Endothelial cell of umbilical vein (primary cell): ENCODE results near the gene SH3PXD2A. TPM values are rescaled to one million over a fixed set of nuclear protein-coding genes. Genes with fewer than 3 reads are reported as not detected.

Experiments
- BruUV-seq: library from RNA; stranded (reverse); fragments of 400-500 nt; replicated peaks from 2 replicates; lab custom pipeline; 2021; lab: Mats Ljungman, UMichigan
- CTCF ChIA-PET: fragments of 300-600, 350-600 bp; sonication (Branson Sonifier 250); formaldehyde crosslinking; loops from one replicate; lab custom pipeline; 2021; ENCODE audit warnings: antibody characterized with exemption, inconsistent platforms; lab: Charles Lee
- POLR2A ChIA-PET: fragments of 300-600, 350-600 bp; sonication (Branson Sonifier 250); formaldehyde crosslinking; loops from one replicate; lab custom pipeline; 2021; ENCODE audit warnings: antibody characterized with exemption, inconsistent platforms; lab: Charles Lee
- DNase-seq: peaks from one replicate; pipeline ENCODE4 v3.0.0-alpha.2; 2011; ENCODE audit warnings: low read depth, low spot score
- FAIRE-seq: peaks from 2 replicates; lab custom pipeline; 2011; peaks lifted over from hg19 to GRCh38; lab: Jason Lieb, UNC
- H2AFZ ChIP-seq: 2 replicates; pipeline ENCODE4 v1.6.0; 2012; ENCODE audit warnings: low read depth, low read length, control low read depth, inconsistent platforms
- H3K27ac ChIP-seq: 2 replicates; pipeline ENCODE4 v1.5.1; 2011; ENCODE audit warnings: low read depth, mild to moderate bottlenecking, control low read depth, low read length, moderate library complexity; ENCODE audit not compliant: insufficient read depth
- H3K27me3 ChIP-seq, 2 experiments: 2 replicates each; pipeline versions ENCODE4 v1.6.0 to v1.6.1; 2011; ENCODE audit warnings: low read length in 2 of 2, mixed read lengths in 1 of 2; ENCODE audit not compliant: control insufficient read depth in 2 of 2, insufficient read depth in 2 of 2
- H3K36me3 ChIP-seq, 2 experiments: 2 replicates in 1 of 2; 3 replicates in 1 of 2; pipeline ENCODE4 v1.5.1; 2011; ENCODE audit warnings: low read length in 2 of 2, mild to moderate bottlenecking in 1 of 2, moderate library complexity in 1 of 2; ENCODE audit not compliant: control insufficient read depth in 2 of 2, insufficient read depth in 2 of 2; ENCODE audit errors: extremely low read depth in 1 of 2
- H3K4me1 ChIP-seq: 3 replicates; pipeline ENCODE4 v1.5.1; 2011; ENCODE audit warnings: mild to moderate bottlenecking, low read length; ENCODE audit not compliant: control insufficient read depth, insufficient read depth; ENCODE audit errors: extremely low read depth
- H3K4me2 ChIP-seq: 2 replicates; pipeline ENCODE4 v1.6.1; 2011; ENCODE audit warnings: low read length, control low read depth, mixed read lengths; ENCODE audit not compliant: insufficient read depth
- H3K4me3 ChIP-seq, 3 experiments: fragments of 200-600 bp in 1 of 3; sonication (generic), shearing (Covaris generic) in 1 of 3; replicated peaks in 1 of 3; 2 replicates each; pipeline ENCODE4 v1.5.1; 2011 to 2016; ENCODE audit warnings: control low read depth in 3 of 3, low read length in 3 of 3, mild to moderate bottlenecking in 2 of 3, inconsistent platforms in 1 of 3, low read depth in 1 of 3, moderate library complexity in 1 of 3; ENCODE audit not compliant: insufficient read depth in 1 of 3
- H3K79me2 ChIP-seq: 2 replicates; pipeline ENCODE4 v1.6.0; 2012; ENCODE audit warnings: low read length, inconsistent platforms; ENCODE audit not compliant: control insufficient read depth, insufficient read depth
- H3K9ac ChIP-seq: replicated peaks from 2 replicates; pipeline ENCODE3; 2011; ENCODE audit warnings: low read length, control low read depth; ENCODE audit not compliant: insufficient read depth; ENCODE audit errors: extremely low read depth
- H3K9me1 ChIP-seq: replicated peaks from 3 replicates; pipeline ENCODE4 v1.6.0; 2011; ENCODE audit warnings: mild to moderate bottlenecking, low read length; ENCODE audit not compliant: control insufficient read depth, insufficient read depth; ENCODE audit errors: extremely low read depth
- H3K9me3 ChIP-seq: replicated peaks from 2 replicates; pipeline ENCODE4 v1.5.1; 2012; ENCODE audit warnings: low read length, inconsistent platforms; ENCODE audit not compliant: control insufficient read depth, insufficient read depth
- H4K20me1 ChIP-seq: replicated peaks from 2 replicates; pipeline ENCODE3; 2011; ENCODE audit warnings: mild to moderate bottlenecking, low read length; ENCODE audit not compliant: control insufficient read depth, insufficient read depth; ENCODE audit errors: extremely low read depth
- EZH2 ChIP-seq: IDR thresholded peaks from 2 replicates; pipeline ENCODE4 v1.6.1; 2012; ENCODE audit warnings: borderline replicate concordance, low read depth, mild to moderate bottlenecking, moderate library complexity, low read length, inconsistent platforms; ENCODE audit not compliant: severe bottlenecking
- FOS ChIP-seq: IDR thresholded peaks from 2 replicates; pipeline ENCODE4 v1.6.1; 2011; ENCODE audit warnings: mild to moderate bottlenecking, low read length, moderate library complexity, borderline replicate concordance; ENCODE audit not compliant: insufficient read depth
- GATA2 ChIP-seq: IDR thresholded peaks from 2 replicates; pipeline ENCODE4 v1.7.0; 2011; ENCODE audit warnings: low read depth, mild to moderate bottlenecking, moderate library complexity, mixed read lengths, low read length; ENCODE audit not compliant: insufficient read length, insufficient read depth
- JUN ChIP-seq: IDR thresholded peaks from 2 replicates; pipeline ENCODE4 v1.6.1; 2011; ENCODE audit warnings: borderline replicate concordance, low read depth; ENCODE audit not compliant: insufficient read length, insufficient read depth
- MYC ChIP-seq: IDR thresholded peaks from one replicate; pipeline ENCODE4 v1.6.1; 2011; ENCODE audit warnings: mild to moderate bottlenecking, low read depth, low read length
- POLR2A ChIP-seq: IDR thresholded peaks from 2 replicates; pipeline ENCODE4 v1.6.1; 2012; ENCODE audit warnings: low read depth, mild to moderate bottlenecking, control low read depth, low read length
- POLR2AphosphoS5 ChIP-seq: IDR thresholded peaks from 2 replicates; pipeline ENCODE4 v1.6.1; 2012; ENCODE audit warnings: low read depth, mild to moderate bottlenecking, control low read depth, low read length, moderate library complexity; ENCODE audit not compliant: insufficient read depth
- dilution Hi-C: fragments of 300-500 bp; cut with MboI; formaldehyde crosslinking; loops from one replicate; pipeline ENCODE4 v1.15.0; 2019; ENCODE audit warnings: low sequenced_read_pairs; ENCODE audit not compliant: extremely low pct_ligation_motif_present
- intact Hi-C: fragments of 100-400 bp; cut with micrococcal nuclease; formaldehyde crosslinking; loops from one replicate; pipeline ENCODE4 v1.10.0; 2022
- polyA plus RNA-seq, 4 experiments: library from polyadenylated mRNA; depleted of rRNA in 3 of 4; stranded (reverse) in 3 of 4; unstranded in 1 of 4; fragments of >200 nt; gene quantifications; 2 replicates each; pipeline versions ENCODE4 v1.2.1 to v1.2.3, GENCODE V29; 2011 to 2012; ENCODE audit warnings: missing spikeins in 1 of 4
- total RNA-seq: library from RNA; stranded (reverse); gene quantifications from 2 replicates; pipeline ENCODE4 v1.2.3, GENCODE V29; 2021
- TF ChIP-seq, protein P1 (sequence below): IDR thresholded peaks from 2 replicates; pipeline ENCODE4 v1.6.1; 2011; ENCODE audit not compliant: insufficient read depth, insufficient read length
- TF ChIP-seq, protein P2 (sequence below), 2 donors: IDR thresholded peaks; 1 replicate in 1 of 2; 2 replicates in 1 of 2; pipeline ENCODE4 v1.5.1; 2011; ENCODE audit warnings: low read length in 2 of 2, mild to moderate bottlenecking in 2 of 2, moderate library complexity in 2 of 2, control low read depth in 1 of 2, inconsistent platforms in 1 of 2, low read depth in 1 of 2; ENCODE audit not compliant: insufficient read depth in 1 of 2; ENCODE audit errors: extremely low read depth in 1 of 2

SH3PXD2A gene
- total and polyA plus RNA-seq, 2 donors (not counting 3 experiments of a cell fraction or from before 2014, with no cell fraction given): 1.4 to 5.1 TPM

- no peaks in the 10 kb centered on the region for H3K27me3 ChIP-seq
- no peaks in the 10 kb centered on the region for H3K36me3 ChIP-seq
- no peaks in the 10 kb centered on the region for H3K9me3 ChIP-seq
- dilution Hi-C loops: no loop called here
- H3K9ac ChIP-seq: no peak overlapping the region
- intact Hi-C loops: no loop called here
- no peak overlapping the region for H2AFZ ChIP-seq
- BruUV-seq: no TSS peak
- DNase-seq (no peak), FAIRE-seq (no peak)
- no peak for TF ChIP-seq FOS
- TF ChIP-seq GATA2: no peak
- TF ChIP-seq POLR2A: no peak
- no peak for TF ChIP-seq MYC
- TF ChIP-seq, protein P1, sequence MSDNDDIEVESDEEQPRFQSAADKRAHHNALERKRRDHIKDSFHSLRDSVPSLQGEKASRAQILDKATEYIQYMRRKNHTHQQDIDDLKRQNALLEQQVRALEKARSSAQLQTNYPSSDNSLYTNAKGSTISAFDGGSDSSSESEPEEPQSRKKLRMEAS: no peak
- TF ChIP-seq EZH2: no peak
- no peak for TF ChIP-seq JUN
- TF ChIP-seq POLR2AphosphoS5: no peak
- TF ChIP-seq, protein P2, sequence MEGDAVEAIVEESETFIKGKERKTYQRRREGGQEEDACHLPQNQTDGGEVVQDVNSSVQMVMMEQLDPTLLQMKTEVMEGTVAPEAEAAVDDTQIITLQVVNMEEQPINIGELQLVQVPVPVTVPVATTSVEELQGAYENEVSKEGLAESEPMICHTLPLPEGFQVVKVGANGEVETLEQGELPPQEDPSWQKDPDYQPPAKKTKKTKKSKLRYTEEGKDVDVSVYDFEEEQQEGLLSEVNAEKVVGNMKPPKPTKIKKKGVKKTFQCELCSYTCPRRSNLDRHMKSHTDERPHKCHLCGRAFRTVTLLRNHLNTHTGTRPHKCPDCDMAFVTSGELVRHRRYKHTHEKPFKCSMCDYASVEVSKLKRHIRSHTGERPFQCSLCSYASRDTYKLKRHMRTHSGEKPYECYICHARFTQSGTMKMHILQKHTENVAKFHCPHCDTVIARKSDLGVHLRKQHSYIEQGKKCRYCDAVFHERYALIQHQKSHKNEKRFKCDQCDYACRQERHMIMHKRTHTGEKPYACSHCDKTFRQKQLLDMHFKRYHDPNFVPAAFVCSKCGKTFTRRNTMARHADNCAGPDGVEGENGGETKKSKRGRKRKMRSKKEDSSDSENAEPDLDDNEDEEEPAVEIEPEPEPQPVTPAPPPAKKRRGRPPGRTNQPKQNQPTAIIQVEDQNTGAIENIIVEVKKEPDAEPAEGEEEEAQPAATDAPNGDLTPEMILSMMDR (IDR thresholded peaks at IDR 0.05; ENCODE audit: extremely low read depth in 1 of 2, insufficient read depth in 1 of 2, low read depth in 1 of 2, low read length in 2 of 2): no peak
- no peaks in the 10 kb centered on the region for H3K9me1 ChIP-seq
- no peaks in the 10 kb centered on the region for H3K4me1 ChIP-seq
- no peaks in the 10 kb centered on the region for H3K79me2 ChIP-seq
- H4K20me1 ChIP-seq: no peaks in the 10 kb centered on the region
- H3K4me2 ChIP-seq: no peak overlapping the region
- H3K27ac ChIP-seq: no peak overlapping the region
- ChIA-PET CTCF (no interaction called here), POLR2A (no interaction called here)
- H3K4me3 ChIP-seq: no peak overlapping the region
Observed at GRCh38 chr10:103635580-103635979, 219.8 kb downstream of the SH3PXD2A start.
